Stimulated activated CD4-positive, alpha-beta T cell treated with anti-CD3 and anti-CD28 coated beads, Interleukin-1b, Interleukin-23, amount 100 ng/mL, for 48 hours (primary cell): ENCODE data around the gene UNC5B.

Experiments used
- DNase-seq: peaks from one replicate; pipeline ENCODE4 v3.0.0-alpha.2; 2020

Gene UNC5B

GRCh38 chr10:71325267-71325666 is 112.9 kb downstream of the UNC5B start:
- DNase-seq: no peak

DNA sequence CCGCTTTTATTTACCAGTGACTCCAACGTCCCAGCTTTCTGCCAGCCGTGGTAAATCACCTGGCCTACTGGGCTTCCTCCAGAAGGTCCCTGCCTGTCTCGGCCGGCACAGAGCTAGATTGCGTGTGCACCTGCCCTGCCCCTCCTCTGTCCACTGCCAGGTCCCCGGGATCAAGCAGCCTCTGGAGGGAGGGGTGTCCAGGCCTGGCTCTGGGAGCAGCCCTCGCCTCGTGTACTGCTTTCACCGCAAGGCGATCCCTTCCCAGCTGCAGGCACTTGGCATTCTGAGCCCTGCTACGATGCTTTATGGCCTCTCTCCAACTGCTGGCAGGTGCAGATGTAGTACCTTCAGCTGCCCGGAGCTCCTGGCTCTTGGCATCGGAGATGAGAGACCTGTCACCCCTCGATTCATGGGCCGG is 114.1 kb downstream of the UNC5B start:
- DNase-seq: no peak

GRCh38 chr10:71330789-71331404 is 118.5 kb downstream of the UNC5B start:
- DNase-seq: no peak

DNA sequence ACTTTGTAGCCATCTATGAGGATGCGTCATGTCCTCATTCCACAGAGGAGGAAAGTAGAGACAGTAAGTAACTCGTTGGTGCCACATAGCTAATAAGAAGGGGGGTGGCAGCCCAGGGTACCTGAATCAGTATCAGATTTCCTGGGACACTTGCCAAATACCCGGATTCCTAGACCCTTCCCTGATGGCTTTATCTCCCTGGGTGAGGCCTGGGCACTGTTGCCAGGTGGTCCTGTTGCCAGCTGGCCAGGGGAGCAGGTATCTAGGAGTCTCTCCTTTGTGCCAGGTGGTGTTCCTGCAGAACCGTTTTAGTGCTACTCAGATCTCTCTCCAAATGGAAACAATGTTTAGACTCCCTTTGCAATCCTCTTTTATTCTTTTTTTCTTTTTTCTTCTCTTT is 119.4 kb downstream of the UNC5B start:
- no peak for DNase-seq

GRCh38 chr10:71332466-71332865 is 120.1 kb downstream of the UNC5B start:
- DNase-seq: no peak

GRCh38 chr10:71333129-71333887 is 120.9 kb downstream of the UNC5B start:
- no peak for DNase-seq

GRCh38 chr10:71334221-71334791 is 121.9 kb downstream of the UNC5B start:
- DNase-seq: no peak

DNA sequence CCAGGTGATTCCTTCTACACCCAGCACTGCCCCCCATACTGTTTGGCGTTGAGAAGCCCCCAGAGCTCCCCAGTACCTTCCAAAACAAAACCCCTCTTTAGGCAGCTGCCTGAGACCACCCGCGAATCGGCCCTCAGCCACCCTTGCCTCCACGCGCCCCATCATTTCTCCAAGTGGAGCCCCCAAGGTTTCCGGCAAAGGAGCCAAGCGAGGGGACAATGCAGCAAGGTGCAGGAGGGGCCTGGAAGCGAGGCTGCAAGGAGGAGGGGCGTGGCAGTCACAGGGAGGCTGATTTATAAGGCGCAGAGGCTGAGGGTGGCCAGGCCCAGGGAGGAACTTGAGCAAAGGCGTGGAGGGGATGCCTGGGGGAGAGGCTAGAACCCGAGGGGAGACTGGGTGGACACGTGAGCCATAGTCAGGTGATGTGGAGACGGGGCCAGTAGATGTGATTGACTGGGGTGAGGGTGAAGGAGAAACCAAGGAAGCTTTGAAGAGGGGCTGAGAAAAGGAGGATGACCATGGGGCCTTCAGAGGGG is 122.9 kb downstream of the UNC5B start:
- DNase-seq: no peak

GRCh38 chr10:71336632-71337031 is 124.3 kb downstream of the UNC5B start:
- no peak for DNase-seq

DNA sequence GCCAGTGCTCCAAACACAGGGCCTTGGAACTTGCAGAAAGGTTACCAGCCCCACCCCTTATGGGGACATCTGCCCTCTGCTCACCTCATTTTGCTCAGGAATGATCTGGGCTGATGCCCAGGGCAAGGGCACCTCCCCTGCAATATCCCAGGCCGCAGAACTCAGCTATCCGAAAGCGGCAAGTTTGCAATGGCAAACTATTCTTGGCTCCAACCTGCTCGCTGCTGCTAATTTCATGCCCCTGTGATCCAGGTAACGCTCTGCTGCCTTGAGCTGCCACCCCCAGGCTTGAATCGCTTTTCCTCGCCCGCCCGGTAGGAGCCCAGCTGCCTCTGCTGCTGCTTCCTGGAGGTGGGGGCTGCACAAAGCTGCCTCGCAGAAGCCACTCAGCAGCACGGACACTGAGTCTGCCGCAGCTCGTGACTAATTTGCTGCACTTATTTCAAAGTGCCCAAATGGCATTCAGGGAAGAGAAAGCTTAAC is 124.9 kb downstream of the UNC5B start:
- DNase-seq: no peak

DNA sequence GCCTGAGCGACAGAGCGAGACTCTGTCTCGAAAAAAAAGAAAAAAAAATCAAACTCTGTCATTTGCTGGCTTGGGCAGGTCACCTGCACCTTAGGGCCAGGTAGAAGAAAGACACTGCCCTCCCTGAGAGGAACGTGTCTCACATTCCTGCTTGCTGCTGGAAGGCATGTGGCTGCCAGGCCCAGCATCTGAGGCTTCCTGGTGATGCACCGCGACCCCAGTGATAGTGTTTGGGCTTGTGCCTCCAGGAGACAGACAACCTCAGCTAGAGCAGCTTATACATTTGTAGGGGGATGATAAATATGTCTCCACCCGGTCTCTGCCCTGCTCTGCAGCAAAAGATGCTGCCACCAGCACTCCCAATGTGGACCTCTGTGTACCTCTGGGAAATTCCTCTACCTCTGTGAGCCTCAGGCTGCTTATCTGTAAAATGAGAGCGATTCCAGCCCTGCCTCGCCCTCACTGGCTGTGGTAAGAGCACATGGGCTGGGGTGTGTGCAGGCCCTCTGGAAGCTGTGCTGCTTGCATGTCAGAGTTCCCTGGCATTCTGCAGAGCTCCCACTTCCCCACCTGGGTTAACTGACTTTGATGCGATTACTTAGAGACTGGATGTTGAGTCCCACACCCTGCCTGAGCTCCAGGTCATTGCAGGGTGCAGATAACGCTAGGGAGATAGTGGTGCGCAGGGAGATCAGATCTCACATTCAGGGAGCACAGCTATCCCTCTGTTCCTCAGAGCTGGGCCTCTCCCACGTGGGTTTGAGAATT is 126.5 kb downstream of the UNC5B start:
- no peak for DNase-seq

- no peak for DNase-seq
Measured at GRCh38 chr10:71339796-71340589, 127.6 kb downstream of the UNC5B start.

GRCh38 chr10:71342573-71343391 is 130.4 kb downstream of the UNC5B start:
- no peak for DNase-seq

GRCh38 chr10:71343392-71343773 is 131.0 kb downstream of the UNC5B start:
- DNase-seq: no peak

DNA sequence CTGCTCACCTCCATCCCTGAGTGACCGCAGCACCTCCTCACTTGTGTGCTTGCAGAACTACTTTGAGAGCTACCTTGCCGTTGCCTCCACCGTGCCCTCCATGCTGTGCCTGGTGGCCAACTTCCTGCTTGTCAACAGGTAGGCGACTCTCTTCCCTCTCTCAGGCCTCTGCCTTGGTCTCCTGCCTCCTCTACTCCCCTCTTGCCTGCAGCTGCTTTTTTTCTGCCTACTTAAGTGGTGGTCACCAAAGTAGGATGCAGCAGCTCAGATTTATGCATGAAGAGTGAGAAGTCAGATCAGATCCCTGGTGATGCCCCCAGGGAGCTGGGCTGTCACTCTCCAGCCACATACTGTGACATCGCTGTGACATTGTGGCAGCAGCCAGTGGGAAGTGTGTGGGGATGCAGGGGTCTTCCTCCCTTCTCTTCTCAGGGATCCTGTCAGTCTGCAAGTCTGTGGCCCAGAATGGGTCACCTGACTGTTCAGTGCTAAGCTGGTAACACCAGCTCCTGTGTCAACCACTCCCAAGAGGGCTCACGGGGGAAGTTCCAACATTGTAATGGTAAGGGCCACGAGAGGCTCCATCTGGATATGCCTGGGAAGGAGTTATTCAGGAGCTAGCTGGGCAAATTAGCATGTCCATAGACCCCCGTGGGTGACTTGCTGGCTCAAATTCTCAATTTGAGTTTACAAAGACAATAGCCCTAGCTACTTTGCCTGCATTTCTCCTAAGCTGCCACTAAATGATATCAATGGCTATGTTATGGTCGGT is 132.0 kb downstream of the UNC5B start:
- no peak for DNase-seq

- no peak for DNase-seq
Measured at GRCh38 chr10:71344993-71345480, 132.7 kb downstream of the UNC5B start.

DNA sequence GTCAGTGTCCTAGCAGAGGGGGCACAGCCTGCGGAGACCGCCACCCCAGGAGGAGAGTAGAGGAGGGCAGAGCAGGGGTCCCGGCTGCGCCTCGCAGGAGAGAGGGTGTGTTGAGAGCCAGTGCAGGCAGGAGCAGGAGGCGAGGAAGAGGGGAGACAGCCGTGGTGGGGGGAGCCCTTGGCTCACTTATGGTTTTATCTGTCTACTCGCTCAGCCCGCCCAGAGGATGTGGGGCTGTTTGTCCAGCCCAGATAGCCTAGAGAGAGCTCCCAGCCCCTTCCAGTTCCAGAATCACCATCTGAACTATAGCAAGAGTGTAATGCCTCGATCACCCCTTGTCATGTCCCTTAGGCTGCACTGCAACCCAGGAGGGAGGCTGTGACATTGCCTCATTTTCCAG is 133.3 kb downstream of the UNC5B start:
- no peak for DNase-seq

DNA sequence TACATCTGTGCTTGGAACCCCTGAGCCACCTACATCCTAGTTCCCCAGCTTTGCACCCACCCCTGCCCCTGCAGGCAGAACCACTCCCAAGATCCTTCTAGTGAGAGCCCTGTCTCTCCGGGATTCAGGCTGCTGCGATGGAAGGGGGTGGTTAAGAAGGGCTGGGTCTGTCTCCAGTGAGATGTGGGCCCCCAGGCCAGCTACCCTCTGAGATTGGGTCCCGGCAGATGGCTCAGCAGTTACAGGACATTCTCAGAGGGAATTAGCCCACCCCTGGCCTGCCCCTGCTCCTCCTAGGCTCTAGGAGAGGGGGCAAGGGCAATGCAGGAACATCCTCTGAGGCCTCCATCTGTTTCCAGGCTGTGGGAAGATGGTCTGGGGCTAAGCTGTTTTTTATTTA is 134.4 kb downstream of the UNC5B start:
- no peak for DNase-seq

DNA sequence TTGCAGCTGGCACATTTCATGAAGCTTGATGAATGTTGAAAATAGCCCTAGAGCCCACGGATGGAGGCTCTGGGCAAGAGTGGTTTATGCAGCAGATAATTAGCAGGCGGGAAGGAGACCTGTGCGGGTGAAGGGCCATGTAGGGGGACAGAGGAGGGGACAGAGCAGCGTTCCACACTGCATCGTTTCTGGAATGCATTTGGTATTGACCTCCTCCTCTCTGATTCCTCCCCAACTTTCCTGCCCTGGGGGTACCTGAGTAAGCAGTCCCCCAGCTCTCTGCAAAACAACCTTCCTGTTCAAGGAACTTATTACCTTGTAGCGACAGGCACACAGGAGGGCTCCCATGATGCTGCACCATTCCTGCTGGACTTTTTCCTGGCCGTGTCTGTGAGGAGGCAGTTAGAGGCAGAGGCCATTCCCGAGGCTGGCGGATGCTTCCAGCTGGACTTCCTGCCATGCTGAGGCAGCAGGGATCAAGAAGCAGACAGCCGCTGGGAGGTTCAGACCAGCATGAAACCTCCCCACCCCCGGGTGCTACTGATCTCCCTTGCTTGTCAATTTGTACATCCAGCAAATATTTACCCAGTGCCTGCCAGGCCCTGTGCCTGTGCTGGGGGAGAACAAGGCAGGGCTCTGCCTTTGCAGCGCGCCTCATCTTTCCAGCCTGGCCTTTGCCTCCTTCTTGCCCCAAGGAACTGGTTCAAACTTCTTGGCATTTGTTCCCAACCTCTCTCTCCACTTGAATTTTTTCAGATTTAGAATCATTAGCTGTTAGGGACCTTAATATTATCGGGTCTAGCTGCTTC is 135.4 kb downstream of the UNC5B start:
- no peak for DNase-seq

DNA sequence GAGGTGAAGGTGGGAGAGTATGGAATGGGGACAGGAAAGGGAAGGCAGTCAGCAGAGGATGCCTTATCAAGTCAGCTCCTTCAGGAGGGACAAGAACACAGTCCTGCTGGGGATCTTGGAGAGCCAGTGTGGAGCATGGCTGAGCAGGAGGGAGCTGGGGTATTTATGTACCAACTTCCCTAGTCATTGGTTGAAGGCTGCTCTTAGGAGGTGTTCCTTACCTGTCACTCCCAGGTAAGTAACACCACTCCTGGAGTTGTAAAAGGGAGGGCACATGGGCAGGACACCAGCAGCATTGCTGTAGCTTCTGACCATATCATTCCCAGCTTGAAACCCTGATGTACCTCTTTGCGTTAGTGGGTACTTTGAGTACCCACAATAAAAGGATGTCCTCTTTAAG is 136.5 kb downstream of the UNC5B start:
- no peak for DNase-seq
